Right cardiac atrium (tissue), 5 donors: ENCODE measurements around the gene ZNF593. TPM values are rescaled to one million over a fixed set of nuclear protein-coding genes. Genes with fewer than 3 reads are reported as not detected.
A peak's percentile ranks its signal among the peaks of the same experiment; 100 is the strongest.

ENCODE experiments used
- ATAC-seq, 2 donors: fragments of 200-7000 bp; cut with Tn5 transposase; one replicate each; pipeline versions ENCODE4 v1.8.0 to v1.9.1; 2020; ENCODE audit warnings: moderate library complexity in 2 of 2, mild to moderate bottlenecking in 1 of 2
- DNase-seq, 3 donors: peaks; one replicate each; pipeline ENCODE4 v3.0.0-alpha.2; 2020
- H3K27ac ChIP-seq: one replicate; pipeline ENCODE4 v1.5.1; 2013; ENCODE audit warnings: mild to moderate bottlenecking, low read length, control low read depth, moderate library complexity
- H3K27me3 ChIP-seq: one replicate; pipeline ENCODE4 v1.6.1; 2013; ENCODE audit not compliant: control insufficient read depth, insufficient read depth
- H3K4me1 ChIP-seq: one replicate; pipeline ENCODE4 v1.6.1; 2013; ENCODE audit warnings: low read length; ENCODE audit not compliant: control insufficient read depth, insufficient read depth
- H3K4me3 ChIP-seq: one replicate; pipeline ENCODE4 v1.5.1; 2013; ENCODE audit warnings: low read length, control low read depth
- H3K9me3 ChIP-seq: one replicate; pipeline ENCODE4 v1.6.1; 2013; ENCODE audit warnings: low read length; ENCODE audit not compliant: control insufficient read depth
- WGBS: extraction: QIAGEN DNeasy Blood & Tissue Kit; methylation state at CpG from one replicate; pipeline ENCODE4 v1.1.7; 2013; 5-methylcytosine and 5-hydroxymethylcytosine counted together
- intact Hi-C, 4 donors: fragments of 100-400 bp; cut with DNase I; formaldehyde crosslinking; loops; one replicate each; pipeline versions ENCODE4 v1.11.0 to v1.14.0; 2022 to 2023
- polyA plus RNA-seq: library from polyadenylated mRNA; stranded (reverse); fragments of 200-250 nt; gene quantifications from one replicate; pipeline ENCODE4 v1.2.3, GENCODE V29; 2013
- total RNA-seq, 4 donors: library from RNA; stranded (reverse); fragmentation: NEBNext Ultra II Directional; extraction: Animal tissue kit (Norgen Biotek cat#: 25700); gene quantifications; one replicate each; pipeline ENCODE4 v1.2.1, GENCODE V29; 2021
- donor health status: healthy with polysubstance abuse.
- donor health status: DM: no; HTN: yes; CAD: no.
- donor health status: DM: no; HTN: no; CAD: no.
- donor health status: DM: no; HTN: yes; CAD: no; lungs with severe emphysema.
- donor health status: DM: yes; HTN: yes; CAD: no.

ZNF593 gene
- total and polyA plus RNA-seq, 5 donors = 14.4 to 31.9 (median 23.1) TPM

DNA sequence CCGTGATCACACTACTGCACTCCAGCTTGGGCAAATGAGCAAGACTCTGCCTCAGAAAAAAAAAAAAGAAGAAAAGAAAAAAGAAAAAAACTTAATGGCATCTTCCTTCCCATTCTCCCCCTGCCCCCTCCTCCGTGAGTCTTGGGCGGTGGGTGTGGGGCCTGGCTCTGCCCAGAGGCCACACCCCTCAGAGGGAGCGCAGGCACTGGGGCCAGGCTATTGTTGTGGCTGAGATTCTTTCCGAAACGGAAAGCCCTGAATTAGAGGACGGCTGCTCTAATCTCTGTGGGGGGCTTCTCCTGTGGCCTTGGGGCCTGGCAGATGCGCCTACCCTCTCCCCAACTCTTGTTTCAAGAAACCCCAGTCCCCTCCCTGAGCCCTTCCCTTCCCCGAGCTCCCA lies 15.0 kb upstream of the ZNF593 start:
- peaks cover 15% of the 10 kb centered on the region for H3K4me1 ChIP-seq
- no peak overlapping the region for H3K4me3 ChIP-seq
- intact Hi-C loops = loop anchor here in 2 of 4 donors (5.0 kb wide), 2 partner anchors 42 to 117 kb away; partner anchors contain the start of gene PDIK1L (in 1 of the 2)
- 27% methylated on average over 9 of the region's 9 CpGs for WGBS
- no peaks in the 10 kb centered on the region for H3K9me3 ChIP-seq
- peak; percentile 50 to 74 for ATAC-seq
- H3K27ac ChIP-seq = peak overlapping the region; percentile 57
- H3K27me3 ChIP-seq = no peaks in the 10 kb centered on the region
- DNase-seq = peak in 1 of 3 donors; percentile 72

DNA sequence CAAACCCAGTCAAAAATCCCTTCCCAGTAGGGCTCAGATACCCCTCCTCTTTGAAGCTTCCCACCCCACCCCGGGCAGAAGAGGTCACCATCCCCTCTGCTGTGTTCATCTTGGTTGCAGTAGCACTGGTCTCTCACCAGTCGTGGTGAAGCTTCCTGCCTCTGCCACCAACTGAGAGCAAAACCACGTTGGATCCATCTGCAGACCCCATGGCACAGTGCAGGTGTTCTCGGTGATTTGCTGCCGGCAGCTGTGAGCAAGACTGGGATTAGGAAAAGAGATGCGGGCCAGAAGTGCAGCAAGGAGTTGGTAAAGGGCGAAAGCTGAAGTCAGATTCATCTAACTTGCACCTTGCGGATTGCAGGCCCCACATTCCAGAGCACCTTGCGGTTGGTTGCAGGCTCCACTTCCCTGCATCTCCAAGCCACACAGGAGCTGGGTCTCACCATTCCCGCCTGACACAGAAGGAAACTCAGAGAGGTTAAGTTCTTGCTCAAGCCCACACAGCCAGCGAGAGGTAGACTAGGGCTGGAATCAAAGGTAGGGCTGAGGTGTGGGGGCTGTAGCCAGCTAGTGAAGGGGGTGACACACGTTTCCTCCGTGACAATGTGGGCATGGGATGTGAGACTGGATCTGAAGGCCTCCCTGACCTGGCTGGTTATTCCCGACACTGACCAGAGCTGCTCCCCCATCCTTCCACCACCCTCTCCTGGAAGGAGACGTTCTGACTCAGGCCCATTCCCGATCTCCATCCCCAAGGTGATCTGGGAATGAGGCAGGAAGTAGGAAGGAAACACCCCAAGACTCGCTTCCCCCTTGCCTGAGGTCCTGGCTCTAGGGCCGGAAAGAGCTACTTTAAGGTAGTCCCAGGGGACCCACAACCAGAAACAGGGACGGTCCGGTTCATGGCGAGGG lies 14.1 kb upstream of the ZNF593 start:
- peak in 1 of 3 donors; percentile 16 for DNase-seq
- Histone ChIP-seq H3K27me3 (no peaks in the 10 kb centered on the region), H3K4me1 (peaks cover 15% of the 10 kb centered on the region), H3K9me3 (no peaks in the 10 kb centered on the region), H3K4me3 (peak overlapping the region; percentile 46), H3K27ac (peak overlapping the region; percentile 57)
- peak in 1 of 2 donors; percentile 42 for ATAC-seq
- 49% methylated on average over 21 of the region's 21 CpGs for WGBS
- intact Hi-C loops = loop anchor here in 2 of 4 donors (5.0 kb wide), 2 partner anchors 43 to 118 kb away; partner anchors contain the start of gene PDIK1L (in 1 of the 2)

DNA sequence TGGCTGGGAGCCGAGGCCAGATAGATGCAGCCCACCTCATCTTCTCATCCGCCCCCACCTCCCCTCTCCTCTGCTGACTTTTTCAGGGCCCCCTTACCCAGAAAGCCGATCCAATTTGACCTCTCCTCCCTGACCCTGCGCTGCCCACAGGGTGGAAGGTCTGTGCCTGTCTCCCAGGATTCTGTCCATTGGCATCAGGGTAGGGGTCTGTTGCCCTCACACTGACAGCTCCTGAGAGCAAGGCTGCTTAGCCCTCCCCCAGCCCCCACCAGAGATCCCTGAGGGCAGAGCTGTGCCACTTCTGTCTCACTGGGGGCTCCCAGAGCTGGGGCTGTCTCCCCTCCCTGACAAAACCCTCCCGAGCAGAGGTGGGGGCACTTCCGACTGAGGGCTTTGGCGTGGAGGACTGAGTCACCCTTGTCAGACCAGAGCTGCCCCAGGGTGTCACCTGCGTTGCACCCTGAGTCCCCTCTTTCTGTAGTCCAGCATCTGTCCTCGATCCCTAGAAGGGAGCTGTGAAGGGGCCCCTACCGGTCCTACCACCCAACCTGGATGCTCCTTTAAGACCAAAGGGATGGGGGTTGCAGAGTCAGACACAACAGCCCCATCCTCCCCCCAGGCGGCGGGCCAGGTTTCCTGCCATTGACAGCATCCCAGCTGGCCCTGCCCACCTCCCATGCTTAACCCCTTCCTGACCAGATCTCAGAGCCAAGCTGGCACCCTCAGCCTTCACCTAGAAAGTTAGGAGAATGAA lies 13.2 kb upstream of the ZNF593 start:
- peak; percentile 58 to 88 (median 88) for DNase-seq
- H3K4me3 ChIP-seq = peak overlapping the region; percentile 46
- H3K27ac ChIP-seq = peak overlapping the region; percentile 34
- H3K27me3 ChIP-seq = no peaks in the 10 kb centered on the region
- peaks cover 15% of the 10 kb centered on the region for H3K4me1 ChIP-seq
- ATAC-seq = peak; percentile 12 to 38
- intact Hi-C loops = loop anchor here in 2 of 4 donors (5.0 kb wide), 2 partner anchors 44 to 119 kb away; partner anchors contain the start of gene PDIK1L (in 1 of the 2)
- WGBS = 17% methylated on average over 12 of the region's 12 CpGs
- H3K9me3 ChIP-seq = no peaks in the 10 kb centered on the region

DNA sequence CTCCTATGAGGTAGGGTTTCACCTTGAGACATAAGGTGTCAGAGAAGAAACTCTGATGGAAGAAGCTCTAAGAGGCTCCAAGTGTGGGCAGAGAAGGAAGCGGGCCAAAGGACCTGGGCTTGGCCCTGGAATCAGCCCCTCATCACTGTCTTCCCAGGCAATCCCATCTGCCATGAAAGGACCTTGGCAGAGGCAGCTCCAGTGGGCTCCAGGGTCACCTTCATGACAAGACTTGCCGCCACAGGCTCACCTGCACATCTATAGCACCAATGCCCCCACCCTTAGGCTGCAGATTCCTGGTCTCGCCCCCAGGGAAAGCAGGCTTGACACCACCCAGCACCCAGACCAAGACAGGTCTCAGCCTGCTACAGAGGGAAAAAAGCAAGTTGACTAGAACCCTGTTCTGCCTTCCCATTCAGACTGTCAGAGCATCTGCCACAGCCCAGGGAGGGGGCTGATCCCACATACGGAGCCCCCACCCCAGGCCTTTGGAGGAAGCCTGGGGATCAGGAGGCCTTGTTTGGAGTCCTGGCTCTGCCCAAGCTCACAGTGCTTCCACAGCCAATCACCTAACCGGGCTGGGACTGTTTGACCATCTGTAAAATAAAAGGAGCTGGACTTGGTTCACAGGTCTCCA lies 11.3 kb upstream of the ZNF593 start:
- Histone ChIP-seq H3K4me3 (peak overlapping the region; percentile 43), H3K9me3 (no peaks in the 10 kb centered on the region), H3K4me1 (peaks cover 15% of the 10 kb centered on the region), H3K27ac (peak overlapping the region; percentile 97), H3K27me3 (no peaks in the 10 kb centered on the region)
- 66% methylated on average over 5 of the region's 5 CpGs for WGBS
- intact Hi-C loops = loop anchor here in 2 of 4 donors (5.0 kb wide), 2 partner anchors 46 to 121 kb away; partner anchors contain the start of gene PDIK1L (in 1 of the 2)
- ATAC-seq (no peak), DNase-seq (no peak)

DNA sequence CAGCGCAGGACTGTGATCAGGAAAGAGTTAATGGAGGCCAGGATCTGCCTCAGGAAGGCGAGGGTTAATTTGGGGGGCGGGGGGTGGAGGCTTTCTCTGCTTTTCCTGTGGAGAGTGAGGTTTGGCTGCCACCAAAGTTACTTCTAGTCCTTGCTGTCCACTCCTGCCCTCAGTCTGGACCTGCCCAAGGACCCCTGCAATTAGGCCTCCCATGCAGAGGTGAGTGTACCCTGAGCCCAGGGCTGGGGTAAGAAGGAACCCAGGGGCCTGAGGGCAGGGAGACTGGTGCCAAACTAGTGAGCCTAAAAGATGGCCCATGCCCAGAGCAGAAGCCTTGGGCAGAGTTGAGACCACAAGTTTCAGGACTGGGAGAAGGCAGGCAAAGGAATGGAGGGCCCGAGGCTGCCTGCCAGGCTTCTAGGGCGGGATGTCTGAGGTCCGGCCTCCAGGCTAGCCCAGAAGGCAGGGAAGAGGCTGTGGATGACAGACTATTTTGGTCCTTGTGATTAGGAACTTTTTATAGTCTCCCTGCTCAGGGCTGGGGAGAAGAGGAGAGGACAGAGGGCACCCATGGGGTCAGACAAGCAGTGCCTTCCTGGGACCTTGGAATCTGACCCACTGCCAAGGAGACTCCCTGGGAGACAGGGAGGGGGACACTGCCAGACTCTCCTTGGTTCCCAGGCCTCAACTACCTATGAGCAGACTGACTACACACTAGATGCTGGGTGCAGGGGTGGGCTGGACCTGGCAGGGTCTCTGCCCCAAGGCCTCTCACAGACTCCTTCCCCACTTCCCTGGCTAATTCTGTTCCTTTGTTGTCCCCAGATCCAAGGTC lies 10.6 kb upstream of the ZNF593 start, which contains the start of gene FAM110D:
TSS of gene FAM110D (plus strand) at position 172 of the 835 bp plus-strand sequence. CDS start 2,213 bp downstream, outside the sequence.
- Histone ChIP-seq H3K27me3 (no peaks in the 10 kb centered on the region), H3K4me3 (peak within 1 kb of the TSS; percentile 43), H3K9me3 (no peaks in the 10 kb centered on the region), H3K4me1 (peaks cover 15% of the 10 kb centered on the region), H3K27ac (peak within 1 kb of the TSS; percentile 97)
- 24% methylated on average over 6 of the region's 6 CpGs for WGBS
- DNase-seq (peak; percentile 32 to 79 (median 65)), ATAC-seq (peak; percentile 21 to 51)
- intact Hi-C loops = loop anchor here in 2 of 4 donors (5.0 kb wide), 2 partner anchors 47 to 122 kb away; partner anchors contain the start of gene PDIK1L (in 1 of the 2)

DNA sequence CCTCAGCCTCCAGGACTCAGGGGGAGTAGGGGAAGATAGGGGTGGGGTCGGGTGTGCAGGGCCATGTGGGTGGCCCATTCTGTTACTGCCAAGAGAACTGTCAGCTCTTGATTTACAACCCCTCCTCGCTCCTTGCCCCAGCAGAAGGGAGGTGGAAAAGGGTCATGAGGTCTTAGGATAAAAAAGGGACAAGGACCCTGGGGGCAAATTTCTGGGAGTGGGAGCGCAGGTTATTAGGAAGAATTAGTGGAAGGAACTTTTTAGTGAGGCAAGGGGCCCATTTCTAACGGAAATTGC lies 10.0 kb upstream of the ZNF593 start:
- intact Hi-C loops = loop anchor here (5.0 to 10.0 kb wide), 4 partner anchors 47 to 165 kb away; partner anchors contain the start of genes PDIK1L (in 3 of the 4) and CEP85 (in 1 of the 4)
- DNase-seq (no peak), ATAC-seq (no peak)
- Histone ChIP-seq H3K9me3 (no peaks in the 10 kb centered on the region), H3K27ac (peak overlapping the region; percentile 97), H3K4me1 (peaks cover 15% of the 10 kb centered on the region), H3K4me3 (peak overlapping the region; percentile 43), H3K27me3 (no peaks in the 10 kb centered on the region)
- WGBS = 52% methylated on average over 4 of the region's 4 CpGs

DNA sequence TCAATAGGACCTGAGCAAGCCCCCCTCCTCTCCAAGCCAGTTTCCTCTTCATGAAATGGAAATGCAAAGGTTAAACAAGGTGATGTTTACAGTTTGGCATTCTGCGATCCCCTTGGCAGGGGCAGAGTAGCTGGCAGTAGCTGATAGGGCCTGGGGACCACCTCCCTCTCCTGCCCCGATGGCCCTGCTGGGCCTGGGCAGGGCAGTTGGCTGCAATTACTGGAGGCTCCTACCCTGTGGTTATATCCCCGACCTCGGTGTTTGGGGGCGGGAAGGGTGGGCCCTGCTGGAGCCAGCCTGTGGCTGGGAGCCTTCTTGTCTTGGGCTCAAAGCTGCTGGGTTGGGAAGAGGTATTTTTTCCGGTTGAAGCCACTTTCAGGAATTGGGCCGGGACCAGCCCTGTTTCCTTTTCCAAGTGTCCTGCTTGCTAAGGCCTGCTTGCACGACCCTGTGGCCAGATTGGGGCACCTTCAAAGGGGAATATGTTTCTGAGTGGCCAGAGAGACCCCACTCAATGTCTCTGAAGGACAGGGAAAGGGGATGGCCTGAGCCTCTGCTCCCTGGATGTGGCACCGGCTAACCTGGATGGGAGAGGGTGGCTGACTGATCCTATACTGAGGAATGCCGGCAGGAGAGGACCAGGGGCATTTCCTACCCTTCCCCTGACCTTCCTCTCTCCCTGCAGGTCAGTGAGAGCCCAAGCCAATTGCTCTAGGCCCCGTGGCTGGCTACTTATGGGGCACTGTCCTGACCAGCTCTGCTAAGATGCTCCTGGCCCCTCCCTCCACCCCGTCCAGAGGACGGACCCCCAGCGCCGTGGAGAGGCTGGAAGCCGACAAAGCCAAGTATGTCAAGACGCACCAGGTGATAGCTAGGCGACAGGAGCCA lies 8.9 kb upstream of the ZNF593 start:
- Histone ChIP-seq H3K27me3 (no peaks in the 10 kb centered on the region), H3K27ac (peak overlapping the region; percentile 54), H3K4me3 (peak overlapping the region; percentile 32), H3K9me3 (no peaks in the 10 kb centered on the region), H3K4me1 (peaks cover 11% of the 10 kb centered on the region)
- intact Hi-C loops = loop anchor here in 3 of 4 donors (5.0 to 10.0 kb wide), 3 partner anchors 48 to 164 kb away; partner anchors contain the start of genes PDIK1L (in 2 of the 3) and CEP85 (in 1 of the 3)
- ATAC-seq (peak; percentile 12 to 34), DNase-seq (peak; percentile 26 to 69 (median 67))
- 32% methylated on average over 18 of the region's 18 CpGs for WGBS

DNA sequence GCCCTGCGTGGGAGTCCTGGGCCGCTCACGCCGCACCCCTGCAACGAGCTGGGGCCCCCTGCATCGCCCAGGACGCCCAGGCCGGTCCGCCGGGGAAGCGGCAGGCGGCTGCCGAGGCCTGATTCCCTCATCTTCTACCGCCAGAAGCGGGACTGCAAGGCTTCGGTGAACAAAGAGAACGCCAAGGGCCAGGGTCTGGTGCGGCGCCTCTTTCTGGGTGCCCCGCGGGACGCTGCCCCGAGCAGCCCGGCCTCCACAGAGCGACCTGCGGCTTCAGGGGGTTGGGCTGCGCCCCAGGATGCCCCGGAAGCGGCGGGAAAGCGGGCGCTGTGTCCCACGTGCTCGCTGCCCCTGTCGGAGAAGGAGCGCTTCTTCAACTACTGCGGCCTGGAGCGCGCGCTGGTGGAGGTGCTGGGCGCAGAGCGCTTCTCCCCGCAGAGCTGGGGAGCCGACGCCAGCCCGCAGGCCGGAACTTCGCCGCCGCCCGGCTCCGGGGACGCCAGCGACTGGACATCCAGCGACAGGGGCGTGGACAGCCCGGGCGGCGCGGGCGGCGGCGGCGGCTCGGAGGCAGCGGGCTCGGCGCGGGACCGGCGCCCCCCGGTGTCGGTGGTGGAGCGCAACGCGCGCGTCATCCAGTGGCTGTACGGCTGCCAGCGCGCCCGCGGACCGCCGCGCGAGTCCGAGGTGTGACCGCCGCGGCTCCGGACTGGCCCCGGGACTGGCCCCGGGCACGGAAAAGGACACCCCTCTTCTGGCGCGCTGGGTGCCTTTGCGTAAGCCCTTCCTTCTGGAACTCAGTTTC lies 8.1 kb upstream of the ZNF593 start:
- peaks cover 11% of the 10 kb centered on the region for H3K4me1 ChIP-seq
- ATAC-seq (peak; percentile 52 to 54), DNase-seq (peak; percentile 69 to 89 (median 89))
- peak overlapping the region; percentile 32 for H3K4me3 ChIP-seq
- WGBS = 1% methylated on average over 98 of the region's 98 CpGs
- H3K27me3 ChIP-seq = no peaks in the 10 kb centered on the region
- intact Hi-C loops = loop anchor here in 3 of 4 donors (5.0 to 10.0 kb wide), 3 partner anchors 49 to 163 kb away; partner anchors contain the start of genes PDIK1L (in 2 of the 3) and CEP85 (in 1 of the 3)
- H3K9me3 ChIP-seq = no peaks in the 10 kb centered on the region
- H3K27ac ChIP-seq = peak overlapping the region; percentile 54
